ENCODE data around the gene UBR4. TPM values are rescaled to one million over a fixed set of nuclear protein-coding genes. Genes with fewer than 3 reads are reported as not detected.

The UBR4 gene
- total and polyA plus RNA-seq, 10 of the 15 experiments (the other 5 are each of a cell fraction or from before 2014, with no cell fraction given) = 34.2 to 124 (median 56.2) TPM

DNA sequence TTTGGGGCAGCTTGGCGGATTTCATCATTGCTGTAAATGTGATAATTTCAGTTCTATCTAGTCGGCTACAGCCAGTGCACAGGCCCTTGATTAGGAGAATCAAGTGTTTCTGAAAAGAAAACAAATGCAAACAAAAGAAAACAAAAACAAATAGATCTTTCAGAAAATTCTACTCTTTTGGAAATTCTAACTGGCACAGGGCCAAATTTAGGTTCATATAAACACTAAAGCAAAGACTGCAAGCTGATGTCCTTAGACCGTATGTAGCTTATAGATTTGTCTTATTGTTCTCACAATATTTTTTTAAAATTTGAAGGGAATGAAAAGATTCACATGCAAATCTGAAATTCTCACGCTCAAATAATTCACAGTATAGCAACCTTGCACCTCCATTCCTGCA, 11.2 kb downstream of the UBR4 start (continued):
- TF ChIP-seq, protein P1, sequence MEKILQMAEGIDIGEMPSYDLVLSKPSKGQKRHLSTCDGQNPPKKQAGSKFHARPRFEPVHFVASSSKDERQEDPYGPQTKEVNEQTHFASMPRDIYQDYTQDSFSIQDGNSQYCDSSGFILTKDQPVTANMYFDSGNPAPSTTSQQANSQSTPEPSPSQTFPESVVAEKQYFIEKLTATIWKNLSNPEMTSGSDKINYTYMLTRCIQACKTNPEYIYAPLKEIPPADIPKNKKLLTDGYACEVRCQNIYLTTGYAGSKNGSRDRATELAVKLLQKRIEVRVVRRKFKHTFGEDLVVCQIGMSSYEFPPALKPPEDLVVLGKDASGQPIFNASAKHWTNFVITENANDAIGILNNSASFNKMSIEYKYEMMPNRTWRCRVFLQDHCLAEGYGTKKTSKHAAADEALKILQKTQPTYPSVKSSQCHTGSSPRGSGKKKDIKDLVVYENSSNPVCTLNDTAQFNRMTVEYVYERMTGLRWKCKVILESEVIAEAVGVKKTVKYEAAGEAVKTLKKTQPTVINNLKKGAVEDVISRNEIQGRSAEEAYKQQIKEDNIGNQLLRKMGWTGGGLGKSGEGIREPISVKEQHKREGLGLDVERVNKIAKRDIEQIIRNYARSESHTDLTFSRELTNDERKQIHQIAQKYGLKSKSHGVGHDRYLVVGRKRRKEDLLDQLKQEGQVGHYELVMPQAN (conservative IDR thresholded peaks at IDR 0.05) = no peak
- TF ChIP-seq, protein P2, sequence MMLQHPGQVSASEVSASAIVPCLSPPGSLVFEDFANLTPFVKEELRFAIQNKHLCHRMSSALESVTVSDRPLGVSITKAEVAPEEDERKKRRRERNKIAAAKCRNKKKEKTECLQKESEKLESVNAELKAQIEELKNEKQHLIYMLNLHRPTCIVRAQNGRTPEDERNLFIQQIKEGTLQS (IDR thresholded peaks at IDR 0.05; ENCODE audit: borderline replicate concordance, extremely low read depth, low read depth, low read length) = no peak
- TF ChIP-seq HDAC2 (IDR thresholded peaks at IDR 0.05) (no peak), NFYA (IDR thresholded peaks at IDR 0.05; ENCODE audit: borderline replicate concordance, low read depth, low read length) (no peak)

DNA sequence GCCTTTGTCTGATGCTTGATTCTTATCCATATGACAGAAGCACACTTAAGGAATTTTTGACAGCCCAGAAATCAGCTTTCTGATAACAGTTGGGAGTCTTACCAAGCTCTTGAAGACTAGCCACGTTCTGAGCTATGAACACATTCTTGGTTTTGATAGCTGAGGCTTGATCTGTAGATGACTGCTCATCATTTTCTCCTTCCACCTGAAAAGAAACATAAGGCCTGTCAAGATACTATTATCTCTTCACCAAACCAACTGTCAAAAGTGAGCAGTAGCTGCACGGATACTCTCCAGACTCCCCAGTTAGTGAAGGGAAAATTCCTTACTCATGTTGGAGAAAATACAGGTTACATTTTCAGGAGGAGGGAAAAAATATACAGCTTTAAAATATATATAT, 12.2 kb downstream of the UBR4 start:
- peaks cover 16 to 37% of the 10 kb centered on the region in 2 experiments for H3K36me3 ChIP-seq (ENCODE audit: control insufficient read depth in 2 of 2, insufficient read depth in 2 of 2, low read length in 1 of 2)
- ChIA-PET RAD21 (ENCODE audit: unreplicated experiment) (no interaction called here), CTCF (interaction anchor here (1.0 to 1.5 kb wide), 2 partner anchors 10 to 42 kb away, joined by 3 to 4 read pairs; no protein-coding TSS in a partner anchor), POLR2A (no interaction called here), SMC1A (ENCODE audit: uncharacterized antibody, unreplicated experiment) (interaction anchor here (0.8 to 4.1 kb wide), 3 partner anchors 8 to 43 kb away, joined by 3 to 10 read pairs (median 5); no protein-coding TSS in a partner anchor)
- no peaks in the 10 kb centered on the region; the same call in 1 of the 2 replicates for H3K4me1 ChIP-seq (ENCODE audit: control insufficient read depth, insufficient read depth, low read length)
- no peak for FAIRE-seq
- intact Hi-C loops (cut with micrococcal nuclease; ENCODE audit: unreplicated experiment) = no loop called here
- in situ Hi-C loops (cut with MboI) = loop anchor here (25.0 kb wide), 1 partner anchor 1564 kb away; no protein-coding TSS in a partner anchor
- no peak overlapping the region for H3K4me2 ChIP-seq (ENCODE audit: control insufficient read depth, insufficient read depth)
- H3K27me3 ChIP-seq (replicated peaks in 1 of 2; ENCODE audit: control insufficient read depth in 2 of 2, insufficient read depth in 2 of 2, low read length in 1 of 2) = no peaks in the 10 kb centered on the region
- no peak for DNase-seq (ENCODE audit: low read depth, low spot score)
- no peak overlapping the region for H3K4me3 ChIP-seq
- H4K20me1 ChIP-seq (ENCODE audit: control insufficient read depth, insufficient read depth) = peaks cover 2% of the 10 kb centered on the region; the same call in 1 of the 2 replicates
- no TSS peak for BruUV-seq (replicated peaks)
- WGBS (ENCODE audit: insufficient coverage, insufficient replicate concordance, low lambda C conversion rate, missing lambda C conversion rate) = 97% methylated on average over 2 of the region's 2 CpGs
- no peak overlapping the region for H3K27ac ChIP-seq (ENCODE audit: control insufficient read depth, insufficient read depth)
- no peaks in the 10 kb centered on the region for H3K9me3 ChIP-seq (replicated peaks; ENCODE audit: control insufficient read depth, insufficient read depth, low read length)
- no peak overlapping the region for H2AFZ ChIP-seq (ENCODE audit: control insufficient read depth, low read depth, low read length)
- no peak overlapping the region for H3K9ac ChIP-seq (ENCODE audit: control insufficient read depth, insufficient read depth, low read length)
- H3K79me2 ChIP-seq (ENCODE audit: control insufficient read depth, insufficient read depth, low read length) = peaks cover 21% of the 10 kb centered on the region
- ATAC-seq = no peak
- no peak for TF ChIP-seq JUNB (IDR thresholded peaks at IDR 0.05)
- TF ChIP-seq, protein P3, sequence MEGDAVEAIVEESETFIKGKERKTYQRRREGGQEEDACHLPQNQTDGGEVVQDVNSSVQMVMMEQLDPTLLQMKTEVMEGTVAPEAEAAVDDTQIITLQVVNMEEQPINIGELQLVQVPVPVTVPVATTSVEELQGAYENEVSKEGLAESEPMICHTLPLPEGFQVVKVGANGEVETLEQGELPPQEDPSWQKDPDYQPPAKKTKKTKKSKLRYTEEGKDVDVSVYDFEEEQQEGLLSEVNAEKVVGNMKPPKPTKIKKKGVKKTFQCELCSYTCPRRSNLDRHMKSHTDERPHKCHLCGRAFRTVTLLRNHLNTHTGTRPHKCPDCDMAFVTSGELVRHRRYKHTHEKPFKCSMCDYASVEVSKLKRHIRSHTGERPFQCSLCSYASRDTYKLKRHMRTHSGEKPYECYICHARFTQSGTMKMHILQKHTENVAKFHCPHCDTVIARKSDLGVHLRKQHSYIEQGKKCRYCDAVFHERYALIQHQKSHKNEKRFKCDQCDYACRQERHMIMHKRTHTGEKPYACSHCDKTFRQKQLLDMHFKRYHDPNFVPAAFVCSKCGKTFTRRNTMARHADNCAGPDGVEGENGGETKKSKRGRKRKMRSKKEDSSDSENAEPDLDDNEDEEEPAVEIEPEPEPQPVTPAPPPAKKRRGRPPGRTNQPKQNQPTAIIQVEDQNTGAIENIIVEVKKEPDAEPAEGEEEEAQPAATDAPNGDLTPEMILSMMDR (IDR thresholded peaks at IDR 0.05 in 2 of 3, conservative IDR thresholded peaks at IDR 0.05 in 1 of 3; ENCODE audit: control insufficient read depth in 2 of 3, extremely low read depth in 1 of 3, insufficient read depth in 1 of 3, low read depth in 3 of 3, low read length in 3 of 3) = no peak
- no peak for TF ChIP-seq ASH2L (IDR thresholded peaks at IDR 0.05; ENCODE audit: borderline replicate concordance, low read depth)
- TF ChIP-seq SMC3 (IDR thresholded peaks at IDR 0.05; ENCODE audit: borderline replicate concordance, low read length) = no peak
- no peak for TF ChIP-seq NR2C2 (IDR thresholded peaks at IDR 0.05; ENCODE audit: borderline replicate concordance, control insufficient read depth, insufficient read length, low read depth)
- TF ChIP-seq, protein P4, sequence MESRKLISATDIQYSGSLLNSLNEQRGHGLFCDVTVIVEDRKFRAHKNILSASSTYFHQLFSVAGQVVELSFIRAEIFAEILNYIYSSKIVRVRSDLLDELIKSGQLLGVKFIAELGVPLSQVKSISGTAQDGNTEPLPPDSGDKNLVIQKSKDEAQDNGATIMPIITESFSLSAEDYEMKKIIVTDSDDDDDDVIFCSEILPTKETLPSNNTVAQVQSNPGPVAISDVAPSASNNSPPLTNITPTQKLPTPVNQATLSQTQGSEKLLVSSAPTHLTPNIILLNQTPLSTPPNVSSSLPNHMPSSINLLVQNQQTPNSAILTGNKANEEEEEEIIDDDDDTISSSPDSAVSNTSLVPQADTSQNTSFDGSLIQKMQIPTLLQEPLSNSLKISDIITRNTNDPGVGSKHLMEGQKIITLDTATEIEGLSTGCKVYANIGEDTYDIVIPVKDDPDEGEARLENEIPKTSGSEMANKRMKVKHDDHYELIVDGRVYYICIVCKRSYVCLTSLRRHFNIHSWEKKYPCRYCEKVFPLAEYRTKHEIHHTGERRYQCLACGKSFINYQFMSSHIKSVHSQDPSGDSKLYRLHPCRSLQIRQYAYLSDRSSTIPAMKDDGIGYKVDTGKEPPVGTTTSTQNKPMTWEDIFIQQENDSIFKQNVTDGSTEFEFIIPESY (IDR thresholded peaks at IDR 0.05) = no peak
- no peak for TF ChIP-seq CEBPB (IDR thresholded peaks at IDR 0.05; ENCODE audit: borderline replicate concordance in 1 of 2, low read depth in 2 of 2, low read length in 2 of 2)
- TF ChIP-seq FOS (IDR thresholded peaks at IDR 0.05; ENCODE audit: borderline replicate concordance, extremely low read depth, insufficient read length) = no peak
- no peak for TF ChIP-seq HDAC6 (IDR thresholded peaks at IDR 0.05; ENCODE audit: unreplicated experiment)
- no peak for TF ChIP-seq TCF3 (IDR thresholded peaks at IDR 0.05; ENCODE audit: borderline replicate concordance, insufficient read depth, low read depth, low read length)
- no peak for TF ChIP-seq CHD2 (IDR thresholded peaks at IDR 0.05; ENCODE audit: borderline replicate concordance, low read depth, low read length)
- no peak for TF ChIP-seq ZNF384 (IDR thresholded peaks at IDR 0.05; ENCODE audit: borderline replicate concordance, low read depth, low read length)

All from GM12878 (cell line).